ENCODE results near the gene P3H3.
A peak's percentile ranks its signal among the peaks of the same experiment; 100 is the strongest.

Gene P3H3

DNA sequence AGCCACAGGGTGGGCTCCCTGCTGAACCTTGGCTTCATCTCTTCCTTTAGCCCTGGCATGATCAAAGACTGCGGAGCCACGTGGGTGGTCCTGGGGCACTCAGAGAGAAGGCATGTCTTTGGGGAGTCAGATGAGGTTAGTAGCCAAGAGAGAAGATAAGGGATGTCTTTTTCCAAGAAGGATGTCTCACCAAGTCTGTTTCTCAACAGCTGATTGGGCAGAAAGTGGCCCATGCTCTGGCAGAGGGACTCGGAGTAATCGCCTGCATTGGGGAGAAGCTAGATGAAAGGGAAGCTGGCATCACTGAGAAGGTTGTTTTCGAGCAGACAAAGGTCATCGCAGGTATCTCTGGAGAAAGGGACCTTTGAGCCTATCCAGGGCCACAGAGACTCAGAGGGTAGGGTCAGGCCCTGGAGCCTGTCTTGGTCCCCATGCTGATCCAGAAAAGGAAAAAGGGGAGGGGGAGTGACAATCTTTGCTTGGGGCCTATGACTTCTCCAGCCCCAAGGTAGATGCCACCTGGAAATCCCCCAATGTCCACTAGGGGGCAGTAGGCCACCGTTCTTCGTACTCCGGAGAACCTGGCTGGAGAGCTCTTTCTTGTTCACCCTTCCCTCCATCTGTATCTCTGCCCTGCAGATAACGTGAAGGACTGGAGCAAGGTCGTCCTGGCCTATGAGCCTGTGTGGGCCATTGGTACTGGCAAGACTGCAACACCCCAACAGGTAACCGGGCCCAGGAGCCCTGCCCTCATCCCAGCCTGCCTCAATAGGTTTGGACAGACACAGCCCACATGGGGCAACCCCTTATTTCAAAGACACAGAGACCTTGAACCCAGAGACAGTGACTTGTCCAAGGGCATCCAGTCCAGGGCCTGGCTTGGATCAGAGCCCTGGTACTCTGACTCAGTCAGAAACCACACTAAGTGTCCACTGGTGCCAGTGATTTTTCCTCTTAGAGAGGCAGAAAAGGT lies 41.1 kb downstream of the P3H3 start (continued):
- TF ChIP-seq, protein P1, sequence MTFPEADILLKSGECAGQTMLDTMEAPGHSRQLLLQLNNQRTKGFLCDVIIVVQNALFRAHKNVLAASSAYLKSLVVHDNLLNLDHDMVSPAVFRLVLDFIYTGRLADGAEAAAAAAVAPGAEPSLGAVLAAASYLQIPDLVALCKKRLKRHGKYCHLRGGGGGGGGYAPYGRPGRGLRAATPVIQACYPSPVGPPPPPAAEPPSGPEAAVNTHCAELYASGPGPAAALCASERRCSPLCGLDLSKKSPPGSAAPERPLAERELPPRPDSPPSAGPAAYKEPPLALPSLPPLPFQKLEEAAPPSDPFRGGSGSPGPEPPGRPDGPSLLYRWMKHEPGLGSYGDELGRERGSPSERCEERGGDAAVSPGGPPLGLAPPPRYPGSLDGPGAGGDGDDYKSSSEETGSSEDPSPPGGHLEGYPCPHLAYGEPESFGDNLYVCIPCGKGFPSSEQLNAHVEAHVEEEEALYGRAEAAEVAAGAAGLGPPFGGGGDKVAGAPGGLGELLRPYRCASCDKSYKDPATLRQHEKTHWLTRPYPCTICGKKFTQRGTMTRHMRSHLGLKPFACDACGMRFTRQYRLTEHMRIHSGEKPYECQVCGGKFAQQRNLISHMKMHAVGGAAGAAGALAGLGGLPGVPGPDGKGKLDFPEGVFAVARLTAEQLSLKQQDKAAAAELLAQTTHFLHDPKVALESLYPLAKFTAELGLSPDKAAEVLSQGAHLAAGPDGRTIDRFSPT (tag by site-specific recombination; IDR thresholded peaks at IDR 0.05) = no peak
- TF ChIP-seq WT1 (tag by site-specific recombination; IDR thresholded peaks at IDR 0.05) (no peak), ZNF785 (tag by site-specific recombination; IDR thresholded peaks at IDR 0.05) (no peak), ZNF133 (tag by site-specific recombination; IDR thresholded peaks at IDR 0.05) (no peak), YY2 (tag by site-specific recombination; IDR thresholded peaks at IDR 0.05) (no peak), KLF16 (tag by site-specific recombination; IDR thresholded peaks at IDR 0.05) (no peak), ZEB2 (tag by site-specific recombination; IDR thresholded peaks at IDR 0.05) (0 out of 2 replicates have a peak, but pooled peaks have one; percentile 42), ZBTB8A (tag by site-specific recombination; IDR thresholded peaks at IDR 0.05) (no peak), ZNF366 (tag by site-specific recombination; conservative IDR thresholded peaks at IDR 0.05) (peak; percentile 74), ZNF664 (tag by site-specific recombination; IDR thresholded peaks at IDR 0.05) (no peak), MEIS1 (CRISPR knock-in tag; IDR thresholded peaks at IDR 0.05; ENCODE audit: borderline replicate concordance) (no peak), ZNF350 (tag by site-specific recombination; IDR thresholded peaks at IDR 0.05) (no peak), ZNF626 (tag by site-specific recombination; IDR thresholded peaks at IDR 0.05) (no peak), SCRT1 (tag by site-specific recombination; IDR thresholded peaks at IDR 0.05; ENCODE audit: borderline replicate concordance) (no peak), ZNF2 (tag by site-specific recombination; IDR thresholded peaks at IDR 0.05) (0 out of 2 replicates have a peak, but pooled peaks have one; percentile 15), ZNF654 (tag by site-specific recombination; IDR thresholded peaks at IDR 0.05; ENCODE audit: low read depth) (peak; percentile 90), ZNF558 (tag by site-specific recombination; IDR thresholded peaks at IDR 0.05) (no peak), ZNF121 (tag by site-specific recombination; IDR thresholded peaks at IDR 0.05) (no peak), ZNF37A (tag by site-specific recombination; IDR thresholded peaks at IDR 0.05) (no peak), YY1 (tag by site-specific recombination; IDR thresholded peaks at IDR 0.05) (no peak), TCF7L2 (IDR thresholded peaks at IDR 0.05; ENCODE audit: borderline replicate concordance, low read depth, low read length) (no peak), ZNF114 (tag by site-specific recombination; IDR thresholded peaks at IDR 0.05) (no peak), ZNF514 (tag by site-specific recombination; IDR thresholded peaks at IDR 0.05) (no peak), EGR2 (tag by site-specific recombination; IDR thresholded peaks at IDR 0.05; ENCODE audit: low read depth) (no peak), ZNF221 (tag by site-specific recombination; IDR thresholded peaks at IDR 0.05; ENCODE audit: borderline replicate concordance) (no peak), ZNF169 (tag by site-specific recombination; IDR thresholded peaks at IDR 0.05) (no peak), ZNF175 (tag by site-specific recombination; IDR thresholded peaks at IDR 0.05) (no peak), PRDM1 (tag by site-specific recombination; IDR thresholded peaks at IDR 0.05) (no peak; the same call in 1 of the 2 replicates), ZNF843 (tag by site-specific recombination; IDR thresholded peaks at IDR 0.05) (no peak)
- TF ChIP-seq, protein P2, sequence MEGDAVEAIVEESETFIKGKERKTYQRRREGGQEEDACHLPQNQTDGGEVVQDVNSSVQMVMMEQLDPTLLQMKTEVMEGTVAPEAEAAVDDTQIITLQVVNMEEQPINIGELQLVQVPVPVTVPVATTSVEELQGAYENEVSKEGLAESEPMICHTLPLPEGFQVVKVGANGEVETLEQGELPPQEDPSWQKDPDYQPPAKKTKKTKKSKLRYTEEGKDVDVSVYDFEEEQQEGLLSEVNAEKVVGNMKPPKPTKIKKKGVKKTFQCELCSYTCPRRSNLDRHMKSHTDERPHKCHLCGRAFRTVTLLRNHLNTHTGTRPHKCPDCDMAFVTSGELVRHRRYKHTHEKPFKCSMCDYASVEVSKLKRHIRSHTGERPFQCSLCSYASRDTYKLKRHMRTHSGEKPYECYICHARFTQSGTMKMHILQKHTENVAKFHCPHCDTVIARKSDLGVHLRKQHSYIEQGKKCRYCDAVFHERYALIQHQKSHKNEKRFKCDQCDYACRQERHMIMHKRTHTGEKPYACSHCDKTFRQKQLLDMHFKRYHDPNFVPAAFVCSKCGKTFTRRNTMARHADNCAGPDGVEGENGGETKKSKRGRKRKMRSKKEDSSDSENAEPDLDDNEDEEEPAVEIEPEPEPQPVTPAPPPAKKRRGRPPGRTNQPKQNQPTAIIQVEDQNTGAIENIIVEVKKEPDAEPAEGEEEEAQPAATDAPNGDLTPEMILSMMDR (tag by site-specific recombination; IDR thresholded peaks at IDR 0.05) = peak; percentile 91
- TF ChIP-seq, protein P3, sequence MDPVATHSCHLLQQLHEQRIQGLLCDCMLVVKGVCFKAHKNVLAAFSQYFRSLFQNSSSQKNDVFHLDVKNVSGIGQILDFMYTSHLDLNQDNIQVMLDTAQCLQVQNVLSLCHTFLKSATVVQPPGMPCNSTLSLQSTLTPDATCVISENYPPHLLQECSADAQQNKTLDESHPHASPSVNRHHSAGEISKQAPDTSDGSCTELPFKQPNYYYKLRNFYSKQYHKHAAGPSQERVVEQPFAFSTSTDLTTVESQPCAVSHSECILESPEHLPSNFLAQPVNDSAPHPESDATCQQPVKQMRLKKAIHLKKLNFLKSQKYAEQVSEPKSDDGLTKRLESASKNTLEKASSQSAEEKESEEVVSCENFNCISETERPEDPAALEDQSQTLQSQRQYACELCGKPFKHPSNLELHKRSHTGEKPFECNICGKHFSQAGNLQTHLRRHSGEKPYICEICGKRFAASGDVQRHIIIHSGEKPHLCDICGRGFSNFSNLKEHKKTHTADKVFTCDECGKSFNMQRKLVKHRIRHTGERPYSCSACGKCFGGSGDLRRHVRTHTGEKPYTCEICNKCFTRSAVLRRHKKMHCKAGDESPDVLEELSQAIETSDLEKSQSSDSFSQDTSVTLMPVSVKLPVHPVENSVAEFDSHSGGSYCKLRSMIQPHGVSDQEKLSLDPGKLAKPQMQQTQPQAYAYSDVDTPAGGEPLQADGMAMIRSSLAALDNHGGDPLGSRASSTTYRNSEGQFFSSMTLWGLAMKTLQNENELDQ (tag by site-specific recombination; IDR thresholded peaks at IDR 0.05; ENCODE audit: low read depth) = no peak
- TF ChIP-seq, protein P4, sequence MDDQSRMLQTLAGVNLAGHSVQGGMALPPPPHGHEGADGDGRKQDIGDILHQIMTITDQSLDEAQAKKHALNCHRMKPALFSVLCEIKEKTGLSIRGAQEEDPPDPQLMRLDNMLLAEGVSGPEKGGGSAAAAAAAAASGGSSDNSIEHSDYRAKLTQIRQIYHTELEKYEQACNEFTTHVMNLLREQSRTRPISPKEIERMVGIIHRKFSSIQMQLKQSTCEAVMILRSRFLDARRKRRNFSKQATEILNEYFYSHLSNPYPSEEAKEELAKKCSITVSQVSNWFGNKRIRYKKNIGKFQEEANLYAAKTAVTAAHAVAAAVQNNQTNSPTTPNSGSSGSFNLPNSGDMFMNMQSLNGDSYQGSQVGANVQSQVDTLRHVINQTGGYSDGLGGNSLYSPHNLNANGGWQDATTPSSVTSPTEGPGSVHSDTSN (CRISPR knock-in tag; IDR thresholded peaks at IDR 0.05) = no peak
